Ovary (tissue), 3 donors: Measurements from ENCODE around the gene CAPZA1.

Experiments used
- CTCF ChIP-seq, 3 donors: fragments of 450-650 bp in 2 of 3; fragments of 200-600 bp in 1 of 3; IDR thresholded peaks; one replicate each; pipeline versions ENCODE4 v1.5.1 to v1.8.0; 2016 to 2022; ENCODE audit warnings: antibody characterized with exemption in 3 of 3, mild to moderate bottlenecking in 1 of 3
- EP300 ChIP-seq: sonication (generic); formaldehyde crosslinking; IDR thresholded peaks from one replicate; pipeline ENCODE4 v1.6.1; 2017; ENCODE audit warnings: antibody characterized with exemption
- donor health status: DM: no; HTN: no; CAD: no.

- TF ChIP-seq CTCF (IDR thresholded peaks at IDR 0.05) (no peak), EP300 (no peak)
Measured at GRCh38 chr1:112625696-112626095, 6.1 kb downstream of the CAPZA1 start.
